HepG2 (cell line): ENCODE results near the gene ARAP1. TPM values are rescaled to one million over a fixed set of nuclear protein-coding genes. Genes with fewer than 3 reads are reported as not detected.

Source experiments
- ASH2L ChIP-seq: fragments of 300-600, 200-600 bp; sonication (generic); IDR thresholded peaks from 2 replicates; pipeline ENCODE4 v1.7.0; 2017; ENCODE audit warnings: low read depth, mild to moderate bottlenecking, moderate library complexity, mixed read lengths, low read length; ENCODE audit not compliant: insufficient read length
- ERF ChIP-seq: IDR thresholded peaks from 2 replicates; pipeline ENCODE4 v1.6.1; 2018; ENCODE audit warnings: missing biosample characterization, missing genetic modification reagents
- FIP1L1 ChIP-seq: fragments of 200-400 bp; formaldehyde crosslinking; IDR thresholded peaks from 2 replicates; pipeline ENCODE4 v1.6.1; 2018; ENCODE audit warnings: low read depth, mild to moderate bottlenecking, low read length, moderate library complexity, borderline replicate concordance; ENCODE audit not compliant: insufficient read depth
- HMGXB4 ChIP-seq, 2 experiments: sonication (generic) in 1 of 2; formaldehyde crosslinking in 1 of 2; IDR thresholded peaks; 2 replicates each; pipeline versions ENCODE4 v1.4.0 to v1.6.1; 2018 to 2020; ENCODE audit warnings: missing genetic modification reagents in 2 of 2, borderline replicate concordance in 1 of 2, low read depth in 1 of 2, mild to moderate bottlenecking in 1 of 2, missing biosample characterization in 1 of 2
- KLF9 ChIP-seq: IDR thresholded peaks from 2 replicates; pipeline ENCODE4 v1.6.1; 2016; ENCODE audit warnings: low read depth
- NRL ChIP-seq: sonication (generic); formaldehyde crosslinking; IDR thresholded peaks from 2 replicates; pipeline ENCODE4 v1.5.0; 2020; ENCODE audit warnings: missing genetic modification reagents, mild to moderate bottlenecking, moderate library complexity, borderline replicate concordance
- RFX3 ChIP-seq: IDR thresholded peaks from 2 replicates; pipeline ENCODE4 v1.6.1; 2016; ENCODE audit warnings: missing biosample characterization, missing genetic modification reagents
- RNF2 ChIP-seq: fragments of 450-650 bp; conservative IDR thresholded peaks from 2 replicates; pipeline ENCODE4 v1.6.1; 2016; ENCODE audit warnings: low read depth
- SNAPC4 ChIP-seq: sonication (generic); formaldehyde crosslinking; IDR thresholded peaks from 2 replicates; pipeline ENCODE4 v1.4.0; 2020; ENCODE audit warnings: mild to moderate bottlenecking, missing genetic modification reagents
- THRA ChIP-seq: sonication (generic); formaldehyde crosslinking; IDR thresholded peaks from 2 replicates; pipeline ENCODE4 v1.4.0; 2020; ENCODE audit warnings: missing genetic modification reagents, borderline replicate concordance
- ZKSCAN8 ChIP-seq: IDR thresholded peaks from 2 replicates; pipeline ENCODE4 v1.6.1; 2016; ENCODE audit warnings: borderline replicate concordance, missing genetic modification reagents, missing compliant biosample characterization
- ZNF296 ChIP-seq: sonication (generic); formaldehyde crosslinking; conservative IDR thresholded peaks from 2 replicates; pipeline ENCODE4 v1.5.0; 2020; ENCODE audit warnings: mild to moderate bottlenecking, missing genetic modification reagents
- ZNF430 ChIP-seq: sonication (generic); formaldehyde crosslinking; IDR thresholded peaks from 2 replicates; pipeline ENCODE4 v1.9.0; 2021; ENCODE audit warnings: mild to moderate bottlenecking, missing genetic modification reagents
- ZNF512 ChIP-seq: sonication (generic); formaldehyde crosslinking; IDR thresholded peaks from 2 replicates; pipeline ENCODE4 v1.4.0; 2020; ENCODE audit warnings: mild to moderate bottlenecking, missing genetic modification reagents
- ZNF580 ChIP-seq: IDR thresholded peaks from 2 replicates; pipeline ENCODE4 v1.6.1; 2016; ENCODE audit warnings: low read depth, borderline replicate concordance
- ZNF816 ChIP-seq: sonication (generic); formaldehyde crosslinking; IDR thresholded peaks from 2 replicates; pipeline ENCODE4 v1.8.0; 2022; ENCODE audit warnings: missing genetic modification reagents, mild to moderate bottlenecking, borderline replicate concordance
- polyA plus RNA-seq, 8 experiments: library from polyadenylated mRNA; depleted of rRNA in 3 of 8; stranded (reverse) in 7 of 8; unstranded in 1 of 8; fragments of >200 nt; fragmentation: Illumina TruSeq in 4 of 8; extraction: Trizol in 4 of 8; gene quantifications; 2 replicates each; pipeline versions ENCODE4 v1.2.1 to v1.2.3, GENCODE V29; 2011 to 2016; ENCODE audit warnings: low read depth in 4 of 8, missing spikeins in 1 of 8, mixed read lengths in 1 of 8; ENCODE audit not compliant: insufficient read depth in 1 of 8
- total RNA-seq, 5 experiments: library from RNA; depleted of rRNA; stranded (reverse); fragments of >200 nt; fragmentation: Illumina TruSeq; extraction: Trizol; gene quantifications; 2 replicates each; pipeline ENCODE4 v1.2.3, GENCODE V29; 2016; ENCODE audit warnings: low read depth in 1 of 5

ARAP1 gene
- total and polyA plus RNA-seq, 2 of the 13 experiments (the other 11 are each of a cell fraction or from before 2014, with no cell fraction given): 43.2 to 55.5 TPM

- TF ChIP-seq HMGXB4 (CRISPR knock-in tag; IDR thresholded peaks at IDR 0.05; ENCODE audit: borderline replicate concordance in 1 of 2, low read depth in 1 of 2): peak; percentile 46 to 55; a peak in 2 of 4 replicates
- peak; percentile 61; the same call in 1 of the 2 replicates for TF ChIP-seq RNF2
- no peak for TF ChIP-seq ZNF512
- 0 out of 2 replicates have a peak, but pooled peaks have one; percentile 33 for TF ChIP-seq ZNF580 (CRISPR knock-in tag)
- TF ChIP-seq ZNF296 (CRISPR knock-in tag): no peak
- TF ChIP-seq ZNF430: no peak
- no peak for TF ChIP-seq ERF
- no peak for TF ChIP-seq SNAPC4 (CRISPR knock-in tag)
- TF ChIP-seq FIP1L1: no peak
- TF ChIP-seq RFX3 (CRISPR knock-in tag): no peak
- TF ChIP-seq KLF9 (CRISPR knock-in tag): no peak
- peak; percentile 34; the same call in 1 of the 2 replicates for TF ChIP-seq NRL (CRISPR knock-in tag)
- no peak for TF ChIP-seq ASH2L
- TF ChIP-seq THRA: no peak
- TF ChIP-seq ZNF816: no peak
- TF ChIP-seq ZKSCAN8 (CRISPR knock-in tag): no peak
Measured at GRCh38 chr11:72642884-72643522, 109.2 kb downstream of the ARAP1 start (continued).
